Mammary epithelial cell (primary cell): ENCODE data around the gene PAPOLB.

Experiments
- CTCF ChIP-seq, 2 donors: IDR thresholded peaks in 1 of 2; conservative IDR thresholded peaks in 1 of 2; 2 replicates each; pipeline ENCODE4 v1.5.1; 2011 to 2012; ENCODE audit warnings: inconsistent platforms in 2 of 2, low read length in 2 of 2, mild to moderate bottlenecking in 2 of 2, control low read depth in 1 of 2, low read depth in 1 of 2; ENCODE audit not compliant: insufficient read depth in 1 of 2; ENCODE audit errors: extremely low read depth in 1 of 2
- EZH2 ChIP-seq: IDR thresholded peaks from 2 replicates; pipeline ENCODE4 v1.6.1; 2012; ENCODE audit warnings: low read length, inconsistent platforms, borderline replicate concordance

DNA sequence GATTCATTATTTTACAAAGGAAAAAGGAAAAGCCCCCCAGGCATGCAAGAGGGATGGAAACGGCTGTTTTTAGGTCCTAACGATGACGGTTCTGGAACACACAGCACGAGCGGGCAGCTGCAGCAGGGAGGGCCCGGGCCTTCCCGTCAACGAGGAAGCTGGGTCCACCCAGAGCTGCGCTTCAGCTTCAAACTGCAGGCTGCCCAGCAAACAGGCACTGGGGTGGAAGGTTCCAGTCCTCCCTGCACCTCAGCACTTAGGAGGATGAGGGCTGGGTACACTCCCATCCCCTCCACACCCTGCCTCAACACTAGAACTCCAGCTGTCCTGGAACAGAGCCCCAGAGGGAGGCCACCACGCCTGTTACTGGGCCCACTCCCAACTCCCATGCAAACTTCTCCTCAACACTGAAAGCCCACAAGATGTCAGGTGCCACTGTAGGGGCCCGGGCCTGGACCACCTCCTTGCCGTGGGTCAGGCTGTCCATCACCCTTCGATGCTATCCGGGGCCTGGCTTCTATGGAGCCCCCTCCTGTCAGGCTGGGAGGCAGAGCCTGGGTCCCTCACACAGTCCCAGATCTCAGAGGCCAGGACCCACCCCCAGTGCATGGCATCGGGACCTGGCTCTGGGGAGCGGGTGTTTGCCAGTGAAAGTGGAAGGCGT lies 33.0 kb downstream of the PAPOLB start:
- no peak for TF ChIP-seq CTCF (conservative IDR thresholded peaks at IDR 0.05 in 1 of 2, IDR thresholded peaks at IDR 0.05 in 1 of 2; ENCODE audit: extremely low read depth in 1 of 2, insufficient read depth in 1 of 2, low read depth in 1 of 2, low read length in 2 of 2)
- no peak for TF ChIP-seq EZH2
